Central memory CD8-positive, alpha-beta T cell (primary cell): ENCODE data around the gene ZDHHC11B.
A peak's percentile ranks its signal among the peaks of the same experiment; 100 is the strongest.
"Not testable (repeated sequence)": the region's sequence is repeated elsewhere in the genome, so short reads cannot be mapped to it uniquely, and the experiment has no call there.

Experiments used
- ATAC-seq: fragments of 150-1000 bp; cut with Tn5 transposase; replicated peaks from 2 replicates; pipeline ENCODE4 v1.10.0; 2022; ENCODE audit warnings: mild to moderate bottlenecking, moderate FRiP score, moderate number of reproducible peaks; ENCODE audit not compliant: poor library complexity, severe bottlenecking; ENCODE audit errors: extremely low read depth
- DNase-seq, 2 donors: peaks; one replicate each; pipeline ENCODE4 v3.0.0; 2021; ENCODE audit warnings: low spot score in 2 of 2
- H3K27ac Mint-ChIP-seq: one replicate; pipeline ENCODE4 v1.8.0; 2022; ENCODE audit warnings: low read depth, mild to moderate bottlenecking, moderate library complexity, mixed read lengths
- H3K27me3 Mint-ChIP-seq: one replicate; pipeline ENCODE4 v1.8.0; 2022; ENCODE audit warnings: mixed read lengths
- H3K36me3 Mint-ChIP-seq: one replicate; pipeline ENCODE4 v1.8.0; 2022; ENCODE audit warnings: mild to moderate bottlenecking, moderate library complexity, mixed read lengths; ENCODE audit not compliant: insufficient read depth
- H3K4me1 Mint-ChIP-seq: one replicate; pipeline ENCODE4 v1.8.0; 2022; ENCODE audit warnings: mixed read lengths
- H3K4me3 Mint-ChIP-seq: one replicate; pipeline ENCODE4 v1.8.0; 2022; ENCODE audit warnings: mild to moderate bottlenecking, moderate library complexity, mixed read lengths
- H3K9me3 Mint-ChIP-seq: one replicate; pipeline ENCODE4 v1.8.0; 2022; ENCODE audit warnings: mixed read lengths

ZDHHC11B gene

DNA sequence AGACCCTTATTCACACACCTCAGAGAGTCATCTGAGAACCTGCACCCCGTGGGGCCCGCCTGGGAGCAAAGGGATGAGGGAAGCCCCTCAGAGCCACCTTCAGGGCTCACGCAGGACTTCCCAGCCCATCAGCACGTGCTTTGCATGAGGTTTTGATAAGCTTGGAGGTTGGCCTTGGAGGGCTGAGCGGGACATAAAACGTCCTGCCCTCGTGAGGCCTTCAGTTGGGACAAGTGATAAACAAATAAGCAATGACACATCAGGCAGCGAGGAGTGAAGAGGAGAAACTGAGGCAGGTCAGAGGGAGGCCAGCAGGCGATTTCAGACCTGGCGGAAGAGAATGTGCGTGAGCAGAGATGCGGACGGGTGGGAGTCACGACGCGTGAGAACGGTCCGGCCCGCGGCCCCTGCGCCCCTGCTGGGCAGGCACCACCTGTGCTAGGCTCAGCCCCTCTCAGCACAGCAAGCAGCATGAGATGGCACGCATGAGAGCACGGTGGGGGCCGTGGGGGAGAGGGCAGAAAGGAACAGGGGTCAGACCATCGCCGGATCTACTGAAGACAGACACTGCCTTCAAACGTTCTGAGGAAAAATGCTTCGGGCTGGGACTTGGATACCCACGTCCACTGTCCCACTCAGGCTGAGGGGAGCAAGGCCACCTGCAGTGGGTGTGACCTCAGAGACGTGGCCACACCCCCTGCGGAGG lies 12.5 kb downstream of the ZDHHC11B start:
- not testable (repeated sequence) for ATAC-seq, DNase-seq, H3K4me1 Mint-ChIP-seq, H3K27ac Mint-ChIP-seq, H3K4me3 Mint-ChIP-seq, H3K27me3 Mint-ChIP-seq, H3K9me3 Mint-ChIP-seq, H3K36me3 Mint-ChIP-seq

DNA sequence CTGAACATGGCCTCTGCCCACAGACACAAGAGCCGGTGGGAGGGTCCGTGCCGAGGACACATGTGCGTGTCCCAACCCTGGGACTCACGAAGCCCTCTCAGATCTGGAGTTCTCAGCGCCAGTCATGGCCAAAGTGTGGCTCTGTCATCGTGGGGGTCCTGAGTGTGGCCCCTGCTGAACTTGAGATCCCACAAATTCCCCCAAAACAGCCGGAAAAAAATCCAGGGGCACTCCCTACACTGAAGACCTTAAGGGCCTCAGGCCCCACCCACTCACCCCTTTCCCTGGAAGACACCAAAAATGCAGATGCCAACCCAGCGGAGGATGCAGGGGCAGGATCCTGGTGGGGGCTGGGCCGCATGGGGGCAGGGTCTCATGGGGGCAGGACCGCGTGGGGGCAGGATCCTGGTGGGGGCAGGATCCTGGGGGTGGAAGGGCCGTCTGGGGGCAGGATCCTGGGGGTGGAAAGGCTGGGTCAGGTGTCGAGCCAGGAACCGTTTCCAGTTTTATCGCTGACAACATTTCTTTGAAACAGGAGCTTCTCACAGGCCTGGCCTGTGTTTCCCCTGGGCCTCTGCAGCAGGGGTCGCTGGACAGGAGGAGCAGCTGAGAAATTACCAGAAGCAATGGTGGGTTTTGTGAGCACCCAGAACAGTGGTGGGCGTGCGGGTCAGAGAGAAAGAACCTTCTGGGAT lies 13.3 kb downstream of the ZDHHC11B start:
- H3K4me1 Mint-ChIP-seq, H3K27me3 Mint-ChIP-seq, DNase-seq, ATAC-seq, H3K4me3 Mint-ChIP-seq, H3K36me3 Mint-ChIP-seq, H3K9me3 Mint-ChIP-seq, H3K27ac Mint-ChIP-seq: not testable (repeated sequence)

DNA sequence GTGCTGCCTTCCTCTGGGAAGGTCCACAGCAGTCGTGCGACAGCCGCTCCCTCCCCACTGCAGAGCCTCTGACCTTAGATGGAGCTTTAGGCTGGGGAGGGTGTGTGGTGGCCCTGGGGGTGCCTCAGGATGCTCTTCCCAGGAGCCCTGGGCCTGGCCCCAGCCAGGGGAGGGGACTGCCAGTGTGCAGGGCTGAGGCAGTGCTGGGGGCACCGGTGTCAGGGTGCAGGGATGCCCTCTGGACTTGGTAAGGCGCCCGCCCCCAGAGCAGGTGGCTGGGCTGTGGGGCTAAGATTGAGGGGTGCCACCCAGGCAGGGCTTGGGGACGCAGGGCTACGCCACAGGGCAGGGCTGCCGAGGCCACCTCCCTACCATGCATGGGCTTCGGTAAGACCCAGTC lies 13.9 kb downstream of the ZDHHC11B start:
- DNase-seq = peak in 1 of 2 donors; percentile 11
- ATAC-seq, H3K4me3 Mint-ChIP-seq, H3K27me3 Mint-ChIP-seq, H3K36me3 Mint-ChIP-seq, H3K4me1 Mint-ChIP-seq, H3K27ac Mint-ChIP-seq, H3K9me3 Mint-ChIP-seq: not testable (repeated sequence)

DNA sequence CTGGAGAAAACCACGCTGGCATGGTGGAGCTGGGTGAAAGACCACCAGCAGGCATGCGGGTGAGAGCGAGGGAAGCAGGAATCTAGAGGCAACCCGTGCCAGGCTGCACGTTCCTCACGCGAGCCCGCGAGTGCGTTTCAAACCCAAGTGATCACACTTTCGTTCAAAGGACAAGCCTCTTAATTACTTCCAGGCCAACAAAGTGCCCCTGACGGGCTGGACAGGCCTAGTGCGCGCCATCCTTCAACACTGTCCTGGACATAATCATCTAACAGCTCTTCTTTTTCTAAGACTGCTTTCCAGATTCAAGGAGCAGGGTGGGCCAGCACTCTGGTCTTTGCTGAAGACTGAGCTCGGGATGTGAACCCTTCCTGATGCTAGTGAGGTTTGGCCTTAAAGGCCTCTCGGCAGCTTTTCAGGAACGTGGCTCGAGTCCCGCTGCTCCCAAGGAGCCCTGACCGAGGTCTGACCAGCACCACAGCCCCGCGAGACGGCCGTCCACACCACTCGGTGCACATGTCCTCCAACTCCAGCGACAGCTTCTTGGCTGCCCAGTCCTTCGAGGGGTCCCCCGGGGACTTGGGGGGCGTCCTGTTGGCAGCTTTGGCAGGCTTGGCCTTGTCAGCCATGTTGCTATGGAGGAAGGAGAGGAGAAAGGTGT lies 14.9 kb downstream of the ZDHHC11B start:
- not testable (repeated sequence) for H3K27ac Mint-ChIP-seq, H3K36me3 Mint-ChIP-seq, H3K9me3 Mint-ChIP-seq, H3K4me1 Mint-ChIP-seq, ATAC-seq, H3K4me3 Mint-ChIP-seq, H3K27me3 Mint-ChIP-seq
- peak in 1 of 2 donors; percentile 13 for DNase-seq

DNA sequence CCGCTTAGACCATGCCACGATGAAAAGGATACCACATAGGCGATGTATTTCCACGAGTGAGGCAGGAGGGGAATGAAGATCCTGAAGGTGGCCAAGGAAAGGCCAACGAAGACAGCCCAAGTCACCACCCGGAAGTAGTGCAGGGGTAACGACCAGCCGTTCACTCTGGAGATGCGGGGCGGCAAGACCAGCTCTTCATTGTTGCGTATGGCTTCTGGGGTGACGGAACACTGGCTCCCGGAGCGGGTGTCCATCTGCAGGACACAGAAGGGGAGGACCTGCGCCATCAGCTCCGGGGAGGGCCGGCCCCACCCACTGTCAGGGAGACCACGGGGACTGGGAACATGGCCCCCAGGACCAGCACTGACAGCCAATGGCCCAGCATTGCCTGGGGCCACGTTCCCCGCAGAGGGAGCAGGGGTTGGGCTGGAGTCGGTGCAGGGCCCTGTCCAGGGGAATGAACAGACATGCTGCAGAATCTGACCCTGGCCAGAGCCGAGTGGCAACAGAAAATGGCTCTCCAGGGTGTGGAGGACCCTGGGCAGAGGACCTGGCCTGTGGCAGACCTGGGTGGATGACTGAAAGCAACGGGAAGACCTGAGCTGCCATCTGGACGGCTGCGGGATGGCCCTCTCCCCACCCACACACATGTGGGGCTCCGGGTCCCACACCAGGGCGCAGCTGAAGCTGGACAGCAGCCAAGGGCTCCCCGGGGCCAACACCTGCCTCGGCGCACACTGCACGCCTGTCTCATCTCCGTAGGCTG lies 17.7 kb downstream of the ZDHHC11B start:
- H3K4me3 Mint-ChIP-seq = no peak overlapping the region
- no peak for DNase-seq

DNA sequence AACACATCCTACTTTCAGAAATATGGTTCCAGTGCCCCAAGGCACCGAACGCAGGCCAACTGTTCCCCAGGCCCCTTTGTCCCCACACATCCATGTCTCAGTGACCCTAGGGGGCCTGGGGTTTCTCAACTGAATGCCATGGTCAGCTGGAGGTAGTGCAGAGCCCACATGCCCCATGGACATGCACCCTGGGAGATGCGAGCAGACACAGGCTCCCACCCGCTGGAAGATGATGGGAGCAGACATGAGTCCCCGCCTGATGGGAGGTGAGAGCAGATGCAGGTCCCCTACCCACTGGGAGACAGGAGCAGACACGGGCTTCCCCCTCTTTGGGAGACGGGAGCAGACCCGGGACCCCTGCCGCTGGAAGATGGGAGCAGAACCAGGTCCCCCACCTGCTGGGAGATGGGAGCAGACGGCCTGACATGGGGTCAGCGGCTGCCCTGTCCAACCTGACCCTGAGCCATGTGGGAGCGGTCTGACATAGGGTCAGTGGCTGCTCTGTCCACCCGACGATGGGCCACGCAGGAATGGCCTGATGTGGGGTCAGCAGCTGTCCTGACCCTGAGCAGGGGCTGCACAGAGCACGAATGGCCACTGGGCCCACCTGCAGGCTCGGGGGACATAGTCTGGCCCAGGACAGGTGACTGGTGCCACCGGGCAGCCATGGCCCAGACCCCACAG lies 18.4 kb downstream of the ZDHHC11B start:
- H3K27me3 Mint-ChIP-seq = no peaks in the 10 kb centered on the region
- no peaks in the 10 kb centered on the region for H3K9me3 Mint-ChIP-seq
- ATAC-seq (no peak), DNase-seq (no peak)
- no peaks in the 10 kb centered on the region for H3K4me1 Mint-ChIP-seq
- H3K4me3 Mint-ChIP-seq = no peak overlapping the region
- peaks cover 7% of the 10 kb centered on the region for H3K36me3 Mint-ChIP-seq
- H3K27ac Mint-ChIP-seq = no peak overlapping the region

More for the DNA sequence above, 17.7 kb downstream of the ZDHHC11B start:
- H3K36me3 Mint-ChIP-seq = peaks cover 5% of the 10 kb centered on the region
- no peaks in the 10 kb centered on the region for H3K9me3 Mint-ChIP-seq
- H3K4me1 Mint-ChIP-seq = no peaks in the 10 kb centered on the region
- no peak for ATAC-seq
- H3K27ac Mint-ChIP-seq = no peak overlapping the region
- no peaks in the 10 kb centered on the region for H3K27me3 Mint-ChIP-seq

DNA sequence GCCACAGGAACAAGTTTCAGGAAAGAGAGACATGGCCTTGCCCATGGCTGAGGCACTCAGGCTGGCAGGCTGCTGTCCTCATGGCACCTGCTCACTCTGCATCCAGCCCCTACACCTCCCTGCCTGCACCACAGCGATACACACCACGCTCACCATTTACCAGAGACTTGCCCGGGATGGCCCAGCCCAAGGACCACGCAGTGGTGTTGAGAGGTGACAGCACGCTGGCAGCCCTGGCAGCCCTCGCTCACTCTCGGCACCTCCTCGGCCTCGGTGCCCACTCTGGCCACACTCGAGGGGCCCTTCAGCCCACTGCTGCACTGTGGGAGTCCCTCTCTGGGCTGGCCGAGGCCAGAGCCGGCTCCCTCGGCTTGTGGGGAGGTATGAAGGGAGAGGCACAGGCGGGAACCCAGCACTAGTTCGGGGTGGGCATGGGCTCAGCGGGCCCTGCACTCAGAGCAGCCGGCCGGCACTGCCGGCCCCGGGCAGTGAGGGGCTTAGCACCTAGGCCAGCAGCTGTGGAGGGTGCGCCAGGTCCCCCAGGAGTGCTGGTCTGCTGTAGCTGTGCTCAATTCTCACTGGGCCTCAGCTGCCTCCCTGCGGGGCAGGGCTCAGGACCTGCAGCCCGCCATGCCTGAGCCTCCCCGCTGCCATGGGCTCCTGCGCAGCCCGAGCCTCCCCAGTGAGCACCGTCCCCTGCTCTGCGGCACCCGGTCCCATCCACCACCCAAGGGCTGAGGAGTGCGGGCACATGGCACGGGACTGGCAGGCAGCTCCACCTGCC lies 20.3 kb downstream of the ZDHHC11B start:
- Mint-ChIP-seq H3K27ac (no peak overlapping the region), H3K36me3 (peaks cover 10% of the 10 kb centered on the region), H3K4me1 (peaks cover 4% of the 10 kb centered on the region), H3K27me3 (peaks cover 13% of the 10 kb centered on the region), H3K4me3 (no peak overlapping the region), H3K9me3 (no peaks in the 10 kb centered on the region)
- ATAC-seq (no peak), DNase-seq (peak in 1 of 2 donors; percentile 13)

DNA sequence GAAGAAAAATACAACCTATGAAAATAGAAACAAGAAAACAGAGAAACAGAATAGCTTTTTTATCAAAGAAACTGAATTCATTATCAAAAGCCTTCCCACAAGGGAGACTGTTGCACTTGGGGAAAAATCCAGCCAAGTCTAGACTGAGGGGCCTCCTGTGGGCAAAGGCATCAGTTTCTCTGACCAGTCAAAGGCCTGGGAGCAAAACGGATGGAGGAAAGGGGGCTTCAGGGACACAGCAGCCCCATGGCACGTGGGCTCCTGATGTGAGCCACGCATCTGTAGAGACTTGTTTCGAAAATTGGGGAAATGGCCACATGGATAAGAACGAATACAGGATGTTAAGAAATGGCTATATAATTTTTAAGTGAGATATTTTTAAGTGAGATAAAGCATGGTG lies 21.1 kb downstream of the ZDHHC11B start:
- H3K36me3 Mint-ChIP-seq = peaks cover 13% of the 10 kb centered on the region
- H3K4me1 Mint-ChIP-seq = peaks cover 11% of the 10 kb centered on the region
- no peak for DNase-seq
- H3K9me3 Mint-ChIP-seq = no peaks in the 10 kb centered on the region
- no peak for ATAC-seq
- H3K27me3 Mint-ChIP-seq = peaks cover 19% of the 10 kb centered on the region
- peak overlapping the region; percentile 9 for H3K27ac Mint-ChIP-seq
- no peak overlapping the region for H3K4me3 Mint-ChIP-seq

DNA sequence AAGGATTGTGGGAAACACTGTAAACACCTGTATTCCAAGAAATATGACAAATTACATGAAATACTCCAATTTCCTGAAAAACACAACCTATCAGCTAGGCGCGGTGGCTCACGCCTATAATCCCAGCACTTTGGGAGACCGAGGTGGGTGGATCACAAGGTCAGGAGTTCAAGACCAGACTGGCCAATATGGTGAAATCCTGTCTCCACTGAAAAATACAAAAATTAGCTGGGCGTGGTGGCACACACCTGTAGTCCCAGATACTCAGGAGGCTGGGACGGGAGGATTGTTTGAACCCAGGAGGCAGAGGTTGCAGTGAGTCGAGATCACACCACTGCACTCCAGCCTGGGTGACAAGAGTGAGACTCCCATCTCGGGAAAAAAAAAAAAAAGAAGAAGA lies 21.5 kb downstream of the ZDHHC11B start:
- ATAC-seq, H3K9me3 Mint-ChIP-seq, H3K4me3 Mint-ChIP-seq: not testable (repeated sequence)
- Mint-ChIP-seq H3K4me1 (peaks cover 11% of the 10 kb centered on the region), H3K27me3 (peaks cover 19% of the 10 kb centered on the region), H3K36me3 (peaks cover 13% of the 10 kb centered on the region), H3K27ac (peak overlapping the region; percentile 11)
- peak in 1 of 2 donors; percentile 13 for DNase-seq

DNA sequence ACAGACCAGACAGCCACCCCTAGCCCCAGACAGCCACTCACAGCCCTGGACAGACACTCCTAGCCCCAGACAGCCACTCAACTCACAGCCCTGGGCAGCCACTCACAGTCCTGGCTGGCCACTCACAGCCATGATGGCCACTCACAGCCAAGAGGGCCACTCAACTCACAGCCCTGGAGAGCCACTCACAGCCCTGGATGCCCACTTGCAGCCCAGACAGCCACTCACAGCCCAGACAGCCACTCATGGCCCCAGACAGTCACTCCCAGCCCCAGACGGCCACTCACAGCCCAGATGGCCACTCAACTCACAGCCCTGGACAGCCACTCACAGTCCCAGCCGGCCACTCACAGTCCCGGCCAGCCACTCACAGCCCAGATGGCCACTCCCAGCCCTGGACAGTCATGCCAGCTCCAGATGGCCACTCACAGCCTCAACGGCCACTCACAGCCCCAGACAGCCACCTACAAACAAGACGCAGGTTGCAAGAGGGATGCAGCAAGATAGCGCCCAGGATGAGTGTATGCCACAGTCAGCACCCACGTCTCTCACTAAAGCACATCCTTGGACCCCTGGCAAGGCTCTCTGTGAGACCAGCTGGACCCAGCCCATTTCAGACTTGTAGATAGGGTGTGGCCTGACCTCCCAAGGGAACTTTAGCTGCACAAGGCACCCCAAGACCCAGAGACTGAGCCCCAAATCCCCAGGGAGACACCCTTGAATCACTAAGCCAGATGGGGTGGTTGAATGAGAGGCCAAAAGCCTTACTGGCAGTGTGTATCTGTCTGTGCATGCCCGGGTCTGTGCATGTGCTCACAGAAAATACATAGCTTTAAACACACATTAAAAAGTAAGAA lies 22.4 kb downstream of the ZDHHC11B start:
- no peak overlapping the region for H3K4me3 Mint-ChIP-seq
- DNase-seq = peak in 1 of 2 donors; percentile 12
- H3K36me3 Mint-ChIP-seq = peaks cover 15% of the 10 kb centered on the region
- H3K9me3 Mint-ChIP-seq = no peaks in the 10 kb centered on the region
- peaks cover 16% of the 10 kb centered on the region for H3K4me1 Mint-ChIP-seq
- H3K27me3 Mint-ChIP-seq = peaks cover 26% of the 10 kb centered on the region
- peak overlapping the region; percentile 65 for H3K27ac Mint-ChIP-seq
- ATAC-seq = no peak
